SU-DHL-6 (cell line): ENCODE data around the gene FOXA2.
"Not testable (repeated sequence)": the region's sequence is repeated elsewhere in the genome, so short reads cannot be mapped to it uniquely, and the experiment has no call there.

Experiments
- H2AFZ ChIP-seq: fragments of 200-600 bp; sonication (generic); 2 replicates; pipeline ENCODE4 v1.6.1; 2014; ENCODE audit warnings: low read depth, mild to moderate bottlenecking, moderate library complexity, mixed read lengths, antibody characterized with exemption, low read length; ENCODE audit not compliant: severe bottlenecking
- H3F3A ChIP-seq: fragments of 200-600 bp; shearing (Covaris generic); 2 replicates; pipeline ENCODE4 v1.6.0; 2016; ENCODE audit warnings: antibody characterized with exemption, mild to moderate bottlenecking; ENCODE audit not compliant: insufficient read depth
- H3K27ac ChIP-seq: fragments of 200-600 bp; sonication (generic); 2 replicates; pipeline ENCODE4 v1.5.1; 2016; ENCODE audit warnings: low read depth, mild to moderate bottlenecking, low read length, moderate library complexity, mixed read lengths
- H3K27me3 ChIP-seq: fragments of 200-600 bp; sonication (generic), shearing (Covaris generic); 2 replicates; pipeline ENCODE4 v1.6.0; 2014; ENCODE audit warnings: mild to moderate bottlenecking, low read length
- H3K36me3 ChIP-seq: fragments of 200-600 bp; sonication (generic); 2 replicates; pipeline ENCODE4 v1.6.1; 2014; ENCODE audit warnings: mild to moderate bottlenecking, low read length, mixed read lengths
- H3K4me2 ChIP-seq: fragments of 300-600, 200-600 bp; shearing (Covaris generic), sonication (generic); 2 replicates; pipeline ENCODE4 v1.6.0; 2014; ENCODE audit warnings: low read length, low read depth, mild to moderate bottlenecking; ENCODE audit not compliant: poor library complexity, severe bottlenecking
- H3K4me3 ChIP-seq: fragments of 200-600 bp; sonication (generic); 2 replicates; pipeline ENCODE4 v1.5.1; 2014; ENCODE audit warnings: antibody characterized with exemption, low read length, mild to moderate bottlenecking, mixed read lengths; ENCODE audit not compliant: insufficient read depth, poor library complexity, severe bottlenecking
- H3K79me2 ChIP-seq: fragments of 200-600 bp; sonication (generic); 2 replicates; pipeline ENCODE4 v1.6.1; 2014; ENCODE audit warnings: mild to moderate bottlenecking, low read length, moderate library complexity; ENCODE audit not compliant: insufficient read depth
- H3K9ac ChIP-seq: fragments of 200-600 bp; sonication (generic); 2 replicates; pipeline ENCODE4 v1.7.0; 2014; ENCODE audit warnings: mild to moderate bottlenecking, low read length
- H3K9me2 ChIP-seq: fragments of 200-600 bp; sonication (generic); replicated peaks from 2 replicates; pipeline ENCODE4 v1.6.1; 2014; ENCODE audit warnings: low read length; ENCODE audit not compliant: insufficient read depth
- H3K9me3 ChIP-seq: fragments of 200-600 bp; sonication (generic); 2 replicates; pipeline ENCODE4 v1.6.1; 2014; ENCODE audit warnings: low read length, mixed read lengths; ENCODE audit not compliant: insufficient read depth
- H4K20me1 ChIP-seq: fragments of 200-600 bp; sonication (generic); 2 replicates; pipeline ENCODE4 v1.6.1; 2014; ENCODE audit warnings: low read depth, mild to moderate bottlenecking, antibody characterized with exemption, low read length, moderate library complexity, mixed read lengths
- CTCF ChIP-seq: fragments of 200-600 bp; sonication (generic); IDR thresholded peaks from one replicate; pipeline ENCODE4 v1.5.1; 2017; ENCODE audit warnings: antibody characterized with exemption, mild to moderate bottlenecking, low read length, moderate library complexity; ENCODE audit not compliant: insufficient read depth, poor library complexity, severe bottlenecking
- EZH2phosphoT487 ChIP-seq: fragments of 200-600 bp; sonication (generic), shearing (Covaris generic); conservative IDR thresholded peaks from 2 replicates; pipeline ENCODE4 v1.6.1; 2018; ENCODE audit warnings: mild to moderate bottlenecking, antibody characterized with exemption, low read length, moderate library complexity, mixed read lengths

FOXA2 gene

DNA sequence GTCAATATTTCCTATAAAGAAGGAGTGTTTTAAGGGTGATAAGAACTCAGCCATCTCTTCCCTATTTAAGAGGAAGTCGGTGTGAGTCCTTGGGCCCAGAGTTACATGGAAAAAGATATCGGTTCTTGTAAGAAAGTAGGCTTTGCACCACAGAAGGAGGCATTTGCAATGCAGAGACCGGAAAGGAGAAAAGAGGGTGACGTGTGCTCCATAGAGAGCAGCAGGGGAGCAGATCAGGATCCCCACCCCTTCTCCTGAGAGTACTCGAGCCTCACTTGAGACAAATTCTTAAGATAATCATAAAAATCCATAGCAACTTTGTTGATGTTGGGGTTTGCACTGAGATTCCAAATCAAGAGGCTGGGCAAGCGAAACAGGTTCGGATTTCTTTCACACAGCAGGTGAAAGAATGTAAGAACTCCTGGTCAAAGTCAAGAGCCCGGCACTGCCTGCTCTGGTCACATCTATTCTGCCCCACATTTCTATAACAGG, 27.8 kb downstream of the FOXA2 start:
- Histone ChIP-seq H3K9me2 (no peaks in the 10 kb centered on the region), H3K27ac (no peak overlapping the region), H3K4me2 (no peak overlapping the region), H4K20me1 (no peaks in the 10 kb centered on the region), H3K36me3 (no peaks in the 10 kb centered on the region), H3K9me3 (no peaks in the 10 kb centered on the region), H3F3A (no peaks in the 10 kb centered on the region), H3K27me3 (no peaks in the 10 kb centered on the region), H3K9ac (no peak overlapping the region), H3K4me3 (no peak overlapping the region), H3K79me2 (no peaks in the 10 kb centered on the region), H2AFZ (no peak overlapping the region)
- TF ChIP-seq EZH2phosphoT487 = no peak
- TF ChIP-seq CTCF = no peak

- Histone ChIP-seq H3K27me3 (no peaks in the 10 kb centered on the region), H3F3A (no peaks in the 10 kb centered on the region), H3K9me3 (no peaks in the 10 kb centered on the region), H3K4me3 (no peak overlapping the region), H3K9ac (no peak overlapping the region), H3K9me2 (no peaks in the 10 kb centered on the region), H2AFZ (no peak overlapping the region), H3K36me3 (no peaks in the 10 kb centered on the region), H3K79me2 (no peaks in the 10 kb centered on the region), H3K27ac (no peak overlapping the region), H3K4me2 (no peak overlapping the region), H4K20me1 (no peaks in the 10 kb centered on the region)
- no peak for TF ChIP-seq CTCF
- TF ChIP-seq EZH2phosphoT487 = no peak
These were observed 28.4 kb downstream of the FOXA2 start for GRCh38 chr20:22555791-22556564.

DNA sequence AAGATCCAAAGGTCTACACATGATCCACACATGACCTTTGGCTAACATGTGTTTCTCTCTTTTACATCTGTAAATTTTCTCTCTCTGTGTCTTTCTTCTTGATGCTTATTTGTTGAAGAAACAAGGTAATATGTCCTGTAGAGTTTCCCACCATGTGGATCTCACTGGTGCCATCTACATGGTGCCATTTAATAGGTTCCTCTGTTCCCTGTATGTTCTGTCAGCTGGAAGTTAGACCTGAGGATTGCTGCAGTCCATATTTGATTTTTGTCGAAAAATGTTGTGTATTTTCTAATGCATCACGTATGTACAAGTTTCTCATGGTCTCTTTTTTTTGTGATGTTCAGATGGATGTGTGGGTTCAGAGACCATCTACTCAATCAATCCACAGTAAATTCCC, 30.0 kb downstream of the FOXA2 start:
- H3K4me2 ChIP-seq = no peak overlapping the region
- no peaks in the 10 kb centered on the region for H3K9me2 ChIP-seq

GRCh38 chr20:22550514-22550913, 33.9 kb downstream of the FOXA2 start:
- H2AFZ ChIP-seq, H3K9me3 ChIP-seq, H3K27ac ChIP-seq, H3K36me3 ChIP-seq, H3K79me2 ChIP-seq, H3K9me2 ChIP-seq, H4K20me1 ChIP-seq, H3K4me3 ChIP-seq, H3K4me2 ChIP-seq, H3F3A ChIP-seq, H3K27me3 ChIP-seq, H3K9ac ChIP-seq: not testable (repeated sequence)

More for the DNA sequence above, 30.0 kb downstream of the FOXA2 start:
- H3F3A ChIP-seq = no peaks in the 10 kb centered on the region
- no peak overlapping the region for H3K27ac ChIP-seq
- no peaks in the 10 kb centered on the region for H3K79me2 ChIP-seq
- H3K9ac ChIP-seq = no peak overlapping the region
- no peaks in the 10 kb centered on the region for H4K20me1 ChIP-seq
- no peak overlapping the region for H2AFZ ChIP-seq
- no peaks in the 10 kb centered on the region for H3K27me3 ChIP-seq
- no peaks in the 10 kb centered on the region for H3K36me3 ChIP-seq
- TF ChIP-seq CTCF (no peak), EZH2phosphoT487 (no peak)
- H3K9me3 ChIP-seq = no peaks in the 10 kb centered on the region
- no peak overlapping the region for H3K4me3 ChIP-seq
